Panc1 (cell line): ENCODE measurements around the gene KIF26B. TPM values are rescaled to one million over a fixed set of nuclear protein-coding genes. Genes with fewer than 3 reads are reported as not detected.

Experiments
- ATAC-seq: fragments of 200-7000 bp; cut with Tn5 transposase; 2 replicates; pipeline ENCODE4 v1.9.1; 2020; ENCODE audit warnings: mild to moderate bottlenecking, moderate library complexity
- BruUV-seq: library from RNA; stranded (reverse); fragments of 400-500 nt; replicated peaks from 2 replicates; lab custom pipeline; 2021; lab: Mats Ljungman, UMichigan
- CTCF ChIA-PET: fragments of 300-600 bp; sonication (Branson Sonifier 250); formaldehyde crosslinking; loops from one replicate; lab custom pipeline; 2022; ENCODE audit warnings: antibody characterized with exemption; lab: Charles Lee
- POLR2A ChIA-PET: fragments of 300-600 bp; sonication (Branson Sonifier 250); formaldehyde crosslinking; loops from one replicate; lab custom pipeline; 2022; ENCODE audit warnings: antibody characterized with exemption; lab: Charles Lee
- DNase-seq: peaks from one replicate; pipeline ENCODE4 v3.0.0-alpha.2; 2010; ENCODE audit warnings: low read depth, low spot score
- H3K27ac ChIP-seq: 2 replicates; pipeline ENCODE4 v1.5.1; 2011; ENCODE audit warnings: mild to moderate bottlenecking, low read length, inconsistent platforms
- H3K27me3 ChIP-seq: fragments of 200-500 bp; sonication (Bioruptor generic); 2 replicates; pipeline ENCODE4 v1.6.0; 2014; ENCODE audit warnings: low read length, inconsistent platforms; ENCODE audit not compliant: control insufficient read depth, insufficient read depth
- H3K36me3 ChIP-seq: fragments of 200-500 bp; sonication (Bioruptor generic); 2 replicates; pipeline ENCODE4 v1.5.1; 2014; ENCODE audit warnings: inconsistent platforms, mild to moderate bottlenecking, low read length, moderate library complexity; ENCODE audit not compliant: control insufficient read depth, insufficient read depth
- H3K4me1 ChIP-seq: 2 replicates; pipeline ENCODE4 v1.5.1; 2011; ENCODE audit warnings: inconsistent platforms, mild to moderate bottlenecking, low read length, moderate library complexity; ENCODE audit not compliant: control insufficient read depth, insufficient read depth
- H3K4me3 ChIP-seq, 2 experiments: 2 replicates each; pipeline ENCODE4 v1.5.1; 2011 to 2012; ENCODE audit warnings: low read depth in 2 of 2, low read length in 2 of 2, mild to moderate bottlenecking in 2 of 2, inconsistent platforms in 1 of 2, moderate library complexity in 1 of 2
- H3K9me3 ChIP-seq: fragments of 200-500 bp; sonication (Bioruptor generic); 2 replicates; pipeline ENCODE4 v1.5.1; 2014; ENCODE audit warnings: low read depth, mild to moderate bottlenecking, inconsistent platforms, low read length, moderate library complexity; ENCODE audit not compliant: control insufficient read depth, insufficient read depth
- CTCF ChIP-seq: fragments of 450-650 bp; IDR thresholded peaks from 2 replicates; pipeline ENCODE4 v1.5.1; 2017; ENCODE audit warnings: mild to moderate bottlenecking
- POLR2AphosphoS5 ChIP-seq: IDR thresholded peaks from 2 replicates; pipeline ENCODE4 v1.6.1; 2012; ENCODE audit warnings: mild to moderate bottlenecking, low read depth, low read length, moderate library complexity
- REST ChIP-seq, 2 experiments: IDR thresholded peaks; 2 replicates each; pipeline ENCODE4 v1.6.1; 2011 to 2012; ENCODE audit warnings: low read depth in 2 of 2, control low read depth in 1 of 2, low read length in 1 of 2, mild to moderate bottlenecking in 1 of 2, moderate library complexity in 1 of 2; ENCODE audit not compliant: insufficient read depth in 1 of 2
- SIN3A ChIP-seq: IDR thresholded peaks from 2 replicates; pipeline ENCODE4 v1.6.1; 2012; ENCODE audit warnings: low read depth, mild to moderate bottlenecking, low read length, moderate library complexity, borderline replicate concordance; ENCODE audit not compliant: insufficient read depth
- TCF7L2 ChIP-seq: IDR thresholded peaks from 2 replicates; pipeline ENCODE4 v1.6.1; 2011; ENCODE audit warnings: mild to moderate bottlenecking, low read depth, low read length, inconsistent platforms
- in situ Hi-C: cut with HindIII; loops from 2 replicates; pipeline ENCODE4 v1.10.0; 2016; ENCODE audit warnings: low sequenced_read_pairs, low pct_unique_long_range_greater_than_20kb
- intact Hi-C: fragments of 100-400 bp; cut with micrococcal nuclease; formaldehyde crosslinking; loops from one replicate; pipeline ENCODE4 v1.10.0; 2022; ENCODE audit not compliant: unreplicated experiment
- total RNA-seq: library from RNA; stranded (reverse); gene quantifications from one replicate; pipeline ENCODE4 v1.2.1, GENCODE V29; 2021; ENCODE audit not compliant: unreplicated experiment

Gene KIF26B
- total RNA-seq, 1 experiment from 2014 or later = 0.33 TPM

- Histone ChIP-seq H3K4me3 (no peak overlapping the region), H3K4me1 (no peaks in the 10 kb centered on the region), H3K27me3 (0 out of 2 replicates have a peak, but pooled peaks cover 2% of the 10 kb centered on the region), H3K36me3 (no peaks in the 10 kb centered on the region), H3K9me3 (no peaks in the 10 kb centered on the region), H3K27ac (no peak overlapping the region)
- BruUV-seq = no TSS peak
- no peak for TF ChIP-seq POLR2AphosphoS5
- in situ Hi-C loops = no loop called here
- ChIA-PET POLR2A (no interaction called here), CTCF (no interaction called here)
- intact Hi-C loops = no loop called here
- ATAC-seq = no peak
- no peak for DNase-seq
Measured at GRCh38 chr1:245589316-245589715, 434.5 kb downstream of the KIF26B start.

- no peaks in the 10 kb centered on the region for H3K4me1 ChIP-seq
- no peak for TF ChIP-seq SIN3A
- no peak for TF ChIP-seq REST (IDR thresholded peaks at IDR 0.05; ENCODE audit: insufficient read depth in 1 of 2, low read depth in 2 of 2, low read length in 1 of 2)
- TF ChIP-seq CTCF = no peak
- no peak for TF ChIP-seq TCF7L2
- TF ChIP-seq POLR2AphosphoS5 = no peak
- POLR2A ChIA-PET = no interaction called here
- intact Hi-C loops (no loop called here), in situ Hi-C loops (no loop called here)
- H3K4me3 ChIP-seq = no peak overlapping the region
- ATAC-seq (no peak), DNase-seq (no peak)
- CTCF ChIA-PET = no interaction called here
- H3K9me3 ChIP-seq = no peaks in the 10 kb centered on the region
- H3K27ac ChIP-seq = no peak overlapping the region
- BruUV-seq = no TSS peak
- no peaks in the 10 kb centered on the region for H3K36me3 ChIP-seq
- H3K27me3 ChIP-seq = no peaks in the 10 kb centered on the region
Measured at GRCh38 chr1:245589906-245590305, 435.1 kb downstream of the KIF26B start.

GRCh38 chr1:245590726-245591125, 435.9 kb downstream of the KIF26B start:
- Histone ChIP-seq H3K27me3 (no peaks in the 10 kb centered on the region), H3K4me1 (no peaks in the 10 kb centered on the region), H3K27ac (no peak overlapping the region), H3K36me3 (no peaks in the 10 kb centered on the region), H3K9me3 (no peaks in the 10 kb centered on the region), H3K4me3 (no peak overlapping the region)
- CTCF ChIA-PET = no interaction called here
- DNase-seq (no peak), ATAC-seq (no peak)
- intact Hi-C loops (no loop called here), in situ Hi-C loops (no loop called here)
- no TSS peak for BruUV-seq
- POLR2A ChIA-PET = no interaction called here
- TF ChIP-seq POLR2AphosphoS5 (no peak), SIN3A (no peak), REST (IDR thresholded peaks at IDR 0.05; ENCODE audit: insufficient read depth in 1 of 2, low read depth in 2 of 2, low read length in 1 of 2) (no peak), CTCF (no peak), TCF7L2 (no peak)
